A673 (cell line): ENCODE data around the gene RPS6KL1.

Experiments
- CTCF ChIP-seq: fragments of 300-800, 200-600 bp; sonication (generic); conservative IDR thresholded peaks from 2 replicates; pipeline ENCODE4 v1.5.1; 2017; ENCODE audit warnings: low read depth, mild to moderate bottlenecking, antibody characterized with exemption, low read length, moderate library complexity, mixed read lengths
- EZH2 ChIP-seq: fragments of 200-600 bp; sonication (generic); IDR thresholded peaks from 2 replicates; pipeline ENCODE4 v1.6.1; 2017; ENCODE audit warnings: borderline replicate concordance, low read depth, mild to moderate bottlenecking, mixed read lengths, antibody characterized with exemption, low read length; ENCODE audit not compliant: poor library complexity, severe bottlenecking

GRCh38 chr14:74919421-74920165 is 3.5 kb downstream of the RPS6KL1 start:
- no peak for TF ChIP-seq CTCF
- TF ChIP-seq EZH2: no peak
